ENCODE data around the gene ALX1. TPM values are rescaled to one million over a fixed set of nuclear protein-coding genes. Genes with fewer than 3 reads are reported as not detected.

ALX1 gene
- total RNA-seq, 1 experiment from 2014 or later = 2.1 TPM

- Histone ChIP-seq H2BK15ac (ENCODE audit: low read depth, low read length) (no peak overlapping the region), H3T11ph (ENCODE audit: low read length) (no peak overlapping the region), H3K23ac (ENCODE audit: insufficient read length, low read depth, low read length) (no peak overlapping the region), H3K27ac (ENCODE audit: insufficient read length, low read depth, low read length) (no peak overlapping the region), H3K4me1 (ENCODE audit: insufficient read depth, low read length) (no peaks in the 10 kb centered on the region), H3K79me2 (ENCODE audit: insufficient read depth, low read length) (no peaks in the 10 kb centered on the region), H3K4me2 (ENCODE audit: insufficient read depth, insufficient read length, low read length) (no peak overlapping the region), H3K9me3 (ENCODE audit: control insufficient read depth, low read depth, low read length) (no peaks in the 10 kb centered on the region), H2AK5ac (ENCODE audit: insufficient read length, low read length) (no peak overlapping the region), H3K56ac (ENCODE audit: insufficient read length, low read depth, low read length) (no peak overlapping the region), H3K9ac (ENCODE audit: extremely low read depth, insufficient read length, low read length) (no peak overlapping the region), H3K4ac (ENCODE audit: low read depth, low read length) (no peak overlapping the region), H3K18ac (ENCODE audit: insufficient read length, low read depth, low read length) (no peak overlapping the region), H2BK5ac (ENCODE audit: insufficient read length, low read length) (no peak overlapping the region), H2AFZ (ENCODE audit: low read length) (no peak overlapping the region), H3K79me1 (ENCODE audit: insufficient read depth, low read depth, low read length, poor library complexity, severe bottlenecking) (no peaks in the 10 kb centered on the region), H4K91ac (ENCODE audit: insufficient read length, low read depth, low read length) (no peak overlapping the region), H4K8ac (replicated peaks; ENCODE audit: insufficient read length, low read depth, low read length) (no peak overlapping the region), H4K5ac (ENCODE audit: insufficient read length, low read depth, low read length) (no peak overlapping the region), H3K23me2 (ENCODE audit: insufficient read length, low read depth, low read length, poor library complexity, severe bottlenecking) (no peaks in the 10 kb centered on the region), H2BK120ac (ENCODE audit: low read depth, low read length, poor library complexity, severe bottlenecking) (no peak overlapping the region), H3K14ac (ENCODE audit: insufficient read depth, low read length) (no peak overlapping the region), H3K27me3 (ENCODE audit: insufficient read depth, low read length) (no peaks in the 10 kb centered on the region), H2BK20ac (ENCODE audit: low read depth, low read length, poor library complexity, severe bottlenecking) (no peak overlapping the region), H2BK12ac (ENCODE audit: insufficient read length, low read depth, low read length) (no peak overlapping the region), H4K20me1 (ENCODE audit: control insufficient read depth, insufficient read depth, insufficient read length) (no peaks in the 10 kb centered on the region)
- Mint-ChIP-seq H3K36me3 (ENCODE audit: insufficient read depth in 1 of 3, low read depth in 3 of 3) (no peaks in the 10 kb centered on the region), H3K9me3 (no peaks in the 10 kb centered on the region), H3K4me3 (no peak overlapping the region), H3K27me3 (ENCODE audit: low read depth) (no peaks in the 10 kb centered on the region), H3K4me1 (no peaks in the 10 kb centered on the region), H3K27ac (no peak overlapping the region)
- TF ChIP-seq CTCF (conservative IDR thresholded peaks at IDR 0.05) = no peak
- no peak for DNase-seq
- no CpG with 5 or more reads among the region's 3 CpGs for WGBS (ENCODE audit: extremely low coverage, insufficient read length, low lambda C conversion rate)
Measured at GRCh38 chr12:85296362-85296761, 16.3 kb downstream of the ALX1 start.

Data from H9 (cell line).